LNCaP clone FGC (cell line): ENCODE results near the gene GMDS.
A peak's percentile ranks its signal among the peaks of the same experiment; 100 is the strongest.

Source experiments
- DNase-seq: peaks from one replicate; pipeline ENCODE4 v3.0.0-alpha.2; 2011; ENCODE audit warnings: low read depth
- H3K4me3 ChIP-seq: 2 replicates; pipeline ENCODE4 v1.5.1; 2011; ENCODE audit warnings: mild to moderate bottlenecking, low read depth, low read length, control low read depth
- CTCF ChIP-seq: IDR thresholded peaks from 2 replicates; pipeline ENCODE4 v1.5.1; 2012; ENCODE audit warnings: mild to moderate bottlenecking; ENCODE audit not compliant: control insufficient read depth, insufficient read depth; ENCODE audit errors: extremely low read depth

GMDS gene

GRCh38 chr6:1972962-1973361, 272.4 kb downstream of the GMDS start:
- DNase-seq, result no peak
- H3K4me3 ChIP-seq, result no peak overlapping the region
- no peak for TF ChIP-seq CTCF

DNA sequence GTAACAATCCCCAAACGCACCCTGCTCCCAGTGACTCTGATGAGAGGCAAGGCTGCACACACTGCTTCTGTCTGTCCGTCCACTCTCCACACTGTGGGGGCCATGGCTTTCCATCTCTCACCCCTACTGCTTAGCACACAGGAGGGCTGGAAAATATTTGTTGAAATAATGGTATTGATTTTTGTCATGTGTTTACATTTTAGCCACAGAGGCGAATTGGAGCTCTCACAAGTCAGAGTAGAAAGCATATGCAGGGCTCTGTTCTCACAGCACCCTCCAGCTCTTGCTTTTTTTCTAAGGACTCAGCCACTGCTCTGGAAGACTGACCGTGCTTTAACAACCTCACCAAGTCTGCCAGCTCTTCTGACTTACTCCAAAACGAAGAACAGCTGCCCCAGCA, 273.8 kb downstream of the GMDS start:
- DNase-seq, result no peak
- no peak for TF ChIP-seq CTCF
- no peak overlapping the region for H3K4me3 ChIP-seq

- H3K4me3 ChIP-seq, result no peak overlapping the region
- TF ChIP-seq CTCF, result no peak
- DNase-seq, result no peak
These were observed 275.2 kb downstream of the GMDS start for GRCh38 chr6:1970151-1970561.

DNA sequence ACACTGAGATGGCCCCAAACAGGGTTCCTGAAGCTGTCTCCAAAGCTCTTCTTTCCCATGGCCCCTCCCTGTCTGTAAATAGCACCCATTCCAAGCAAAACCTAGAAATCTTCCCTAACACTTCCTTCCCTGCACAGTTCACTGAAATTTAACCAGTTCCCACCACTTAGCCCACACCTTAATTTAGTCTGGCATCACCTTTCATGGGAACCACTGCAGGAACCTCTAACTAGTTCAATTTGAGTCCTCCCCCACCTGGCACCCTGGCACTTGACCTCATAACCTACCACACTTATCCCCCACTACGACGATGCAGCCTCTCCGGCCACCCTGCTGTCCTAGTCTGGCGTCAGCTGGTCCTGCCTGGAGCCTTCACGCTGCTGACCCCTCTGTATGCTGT, 278.7 kb downstream of the GMDS start:
- TF ChIP-seq CTCF, result no peak
- no peak overlapping the region for H3K4me3 ChIP-seq
- no peak for DNase-seq

DNA sequence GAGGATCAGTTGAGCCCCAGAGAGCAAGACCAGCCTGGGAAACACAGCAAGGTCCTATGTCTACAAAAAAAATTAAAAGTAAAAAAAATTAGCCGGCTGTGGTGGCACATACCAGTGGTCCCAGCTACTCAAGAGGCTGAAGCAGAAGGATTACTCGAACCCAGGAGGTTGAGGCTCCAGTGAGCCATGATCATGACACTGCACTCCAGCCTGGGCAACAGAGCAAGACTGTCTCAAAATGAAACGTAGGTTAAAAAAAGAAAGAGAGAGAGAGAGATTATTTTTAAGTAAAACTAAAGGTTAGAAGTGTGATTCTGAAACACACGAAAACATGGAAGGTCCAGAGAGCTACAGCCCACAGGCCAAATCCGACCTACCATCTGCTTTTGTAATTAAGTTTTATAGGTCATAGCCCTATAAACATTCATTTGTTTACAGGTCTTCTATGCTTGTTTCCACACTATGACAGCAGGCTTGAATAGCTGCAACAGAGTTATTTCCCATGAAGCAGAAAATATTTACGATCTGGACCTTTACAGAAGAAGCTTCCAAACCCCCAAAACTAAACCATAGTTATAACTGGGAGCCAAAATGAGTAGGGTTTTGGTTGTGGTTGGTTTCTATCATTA, 279.7 kb downstream of the GMDS start:
- no peak for TF ChIP-seq CTCF
- H3K4me3 ChIP-seq, result no peak overlapping the region
- peak; percentile 27 for DNase-seq

DNA sequence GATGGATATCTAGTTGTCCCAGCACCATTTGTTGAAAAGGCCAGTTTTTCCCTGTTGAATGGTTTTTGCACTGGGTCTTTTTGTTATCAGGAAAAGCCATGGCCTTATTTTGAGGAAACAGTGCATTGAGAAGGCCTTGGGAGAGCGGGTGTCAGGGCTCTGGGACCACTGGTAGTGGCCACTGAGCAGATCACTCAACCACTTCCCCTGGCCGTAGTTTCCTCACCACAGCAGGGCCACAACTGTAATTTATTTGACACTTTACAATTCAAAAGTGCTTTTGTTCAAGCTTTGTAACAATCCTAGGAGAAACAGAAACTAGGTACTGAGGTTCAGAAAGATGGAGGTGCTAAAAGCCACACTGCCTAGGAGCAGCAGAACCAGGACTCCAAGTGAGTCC, 281.8 kb downstream of the GMDS start:
- TF ChIP-seq CTCF, result no peak
- no peak overlapping the region for H3K4me3 ChIP-seq
- DNase-seq, result no peak

GRCh38 chr6:1962201-1962600, 283.2 kb downstream of the GMDS start:
- H3K4me3 ChIP-seq, result no peak overlapping the region
- no peak for TF ChIP-seq CTCF
- DNase-seq, result no peak
